H1 (cell line): ENCODE measurements around the gene MATK. TPM values are rescaled to one million over a fixed set of nuclear protein-coding genes. Genes with fewer than 3 reads are reported as not detected.

ENCODE experiments used
- CTCF ChIA-PET: fragments of 300-600 bp; sonication (Branson Sonifier 250); formaldehyde crosslinking; loops from one replicate; lab custom pipeline; 2021; ENCODE audit not compliant: partially characterized antibody; lab: Charles Lee
- POLR2A ChIA-PET: fragments of 300-600 bp; sonication (Branson Sonifier 250); formaldehyde crosslinking; loops from one replicate; lab custom pipeline; 2021; ENCODE audit warnings: inconsistent platforms; ENCODE audit not compliant: partially characterized antibody; lab: Charles Lee
- DNase-seq, 2 experiments: peaks; one replicate each; pipeline versions ENCODE4 v3.0.0 to v3.0.0-alpha.2; 2010 to 2022; ENCODE audit warnings: low spot score in 2 of 2, low read depth in 1 of 2, mixed read lengths in 1 of 2
- FAIRE-seq: peaks from 2 replicates; lab custom pipeline; 2011; peaks lifted over from hg19 to GRCh38; lab: Jason Lieb, UNC
- H2AFZ ChIP-seq: 2 replicates; pipeline ENCODE4 v1.8.1; 2012; ENCODE audit warnings: low read length, inconsistent platforms
- H2AK5ac ChIP-seq: 2 replicates; pipeline ENCODE4 v1.6.1; 2013; ENCODE audit warnings: low read depth, low read length
- H2BK120ac ChIP-seq: replicated peaks from 2 replicates; pipeline ENCODE3; 2013; ENCODE audit warnings: low read depth, low read length, inconsistent platforms
- H2BK12ac ChIP-seq: 2 replicates; pipeline ENCODE4 v1.6.1; 2013; ENCODE audit warnings: low read depth, low read length
- H2BK15ac ChIP-seq: 2 replicates; pipeline ENCODE4 v1.6.1; 2013; ENCODE audit warnings: low read length
- H2BK20ac ChIP-seq: 2 replicates; pipeline ENCODE4 v1.6.1; 2013; ENCODE audit warnings: low read length
- H2BK5ac ChIP-seq: 2 replicates; pipeline ENCODE4 v1.6.1; 2013; ENCODE audit warnings: low read depth, low read length
- H3K14ac ChIP-seq: 2 replicates; pipeline ENCODE4 v1.6.1; 2013; ENCODE audit warnings: inconsistent platforms; ENCODE audit not compliant: insufficient read length
- H3K18ac ChIP-seq: 2 replicates; pipeline ENCODE4 v1.6.1; 2013; ENCODE audit warnings: low read length; ENCODE audit errors: extremely low read depth
- H3K23ac ChIP-seq: 2 replicates; pipeline ENCODE4 v1.6.1; 2013; ENCODE audit warnings: inconsistent platforms; ENCODE audit not compliant: insufficient read length
- H3K23me2 ChIP-seq: 2 replicates; pipeline ENCODE4 v1.6.1; 2013; ENCODE audit warnings: low read depth, low read length
- H3K27ac ChIP-seq: 2 replicates; pipeline ENCODE4 v1.6.1; 2011; ENCODE audit warnings: low read depth, low read length, inconsistent platforms
- H3K27me3 ChIP-seq, 4 experiments: replicated peaks in 1 of 4; 1 replicate in 1 of 4; 2 replicates in 3 of 4; pipeline versions ENCODE4 v1.6.1 to v1.8.1; 2011 to 2013; ENCODE audit warnings: low read length in 3 of 4, mild to moderate bottlenecking in 3 of 4, inconsistent platforms in 2 of 4, mixed read lengths in 2 of 4, moderate library complexity in 1 of 4; ENCODE audit not compliant: control insufficient read depth in 3 of 4, insufficient read depth in 3 of 4; ENCODE audit errors: extremely low read depth in 1 of 4
- H3K36me3 ChIP-seq, 4 experiments: 2 replicates each; pipeline versions ENCODE4 v1.6.1 to v1.8.1; 2011 to 2013; ENCODE audit warnings: mild to moderate bottlenecking in 4 of 4, low read length in 3 of 4, moderate library complexity in 2 of 4, control low read depth in 1 of 4, inconsistent platforms in 1 of 4; ENCODE audit not compliant: insufficient read depth in 4 of 4, control insufficient read depth in 2 of 4
- H3K4ac ChIP-seq: replicated peaks from 2 replicates; pipeline ENCODE3; 2013; ENCODE audit warnings: low read length, low read depth, mixed read lengths, inconsistent platforms; ENCODE audit not compliant: insufficient read length
- H3K4me1 ChIP-seq, 4 experiments: replicated peaks in 1 of 4; 1 replicate in 1 of 4; 2 replicates in 3 of 4; pipeline versions ENCODE4 v1.6.1 to v1.8.1; 2011 to 2013; ENCODE audit warnings: low read length in 3 of 4, inconsistent platforms in 2 of 4, mixed read lengths in 1 of 4; ENCODE audit not compliant: insufficient read depth in 4 of 4, control insufficient read depth in 3 of 4
- H3K4me2 ChIP-seq, 2 experiments: 2 replicates each; pipeline versions ENCODE4 v1.6.1 to v1.8.1; 2011 to 2013; ENCODE audit warnings: low read depth in 2 of 2, low read length in 2 of 2, control low read depth in 1 of 2, inconsistent platforms in 1 of 2, mild to moderate bottlenecking in 1 of 2; ENCODE audit not compliant: insufficient read depth in 1 of 2
- H3K4me3 ChIP-seq, 4 experiments: fragments of 200-600, 300-600 bp in 1 of 4; sonication (generic), shearing (Covaris generic), sonication (Bioruptor Twin) in 1 of 4; 2 replicates each; pipeline versions ENCODE4 v1.5.1 to v1.8.1; 2011 to 2016; ENCODE audit warnings: low read length in 4 of 4, low read depth in 3 of 4, control low read depth in 2 of 4, inconsistent platforms in 2 of 4, mild to moderate bottlenecking in 2 of 4, mixed read lengths in 1 of 4, moderate library complexity in 1 of 4; ENCODE audit not compliant: insufficient read depth in 2 of 4; ENCODE audit errors: extremely low read depth in 1 of 4
- H3K56ac ChIP-seq: replicated peaks from 2 replicates; pipeline ENCODE3; 2013; ENCODE audit warnings: low read depth, mild to moderate bottlenecking, mixed read lengths, low read length, inconsistent platforms; ENCODE audit not compliant: insufficient read length
- H3K79me1 ChIP-seq: 2 replicates; pipeline ENCODE4 v1.6.1; 2013; ENCODE audit warnings: low read depth, low read length, control low read depth
- H3K79me2 ChIP-seq, 2 experiments: 2 replicates each; pipeline versions ENCODE4 v1.6.1 to v1.8.1; 2012 to 2013; ENCODE audit warnings: low read length in 2 of 2, mild to moderate bottlenecking in 2 of 2, inconsistent platforms in 1 of 2; ENCODE audit not compliant: insufficient read depth in 2 of 2, control insufficient read depth in 1 of 2
- H3K9ac ChIP-seq, 4 experiments: replicated peaks in 1 of 4; 1 replicate in 1 of 4; 2 replicates in 3 of 4; pipeline versions ENCODE4 v1.6.1 to v1.8.1; 2011 to 2013; ENCODE audit warnings: low read depth in 3 of 4, low read length in 3 of 4, control low read depth in 2 of 4, mild to moderate bottlenecking in 2 of 4, moderate library complexity in 2 of 4, inconsistent platforms in 1 of 4; ENCODE audit errors: extremely low read depth in 1 of 4
- H3K9me3 ChIP-seq, 2 experiments: 2 replicates each; pipeline versions ENCODE4 v1.6.1 to v1.8.1; 2012 to 2013; ENCODE audit warnings: mild to moderate bottlenecking in 2 of 2, moderate library complexity in 2 of 2, control low read depth in 1 of 2, inconsistent platforms in 1 of 2, low read depth in 1 of 2, low read length in 1 of 2, mixed read lengths in 1 of 2; ENCODE audit not compliant: insufficient read depth in 2 of 2
- H4K20me1 ChIP-seq, 2 experiments: replicated peaks in 1 of 2; 2 replicates each; pipeline versions ENCODE3 to v1.8.1; 2011 to 2013; ENCODE audit warnings: inconsistent platforms in 2 of 2, low read length in 2 of 2, mild to moderate bottlenecking in 1 of 2; ENCODE audit not compliant: insufficient read depth in 2 of 2, control insufficient read depth in 1 of 2
- H4K5ac ChIP-seq: 2 replicates; pipeline ENCODE4 v1.6.1; 2013; ENCODE audit warnings: low read length, low read depth, mixed read lengths, inconsistent platforms; ENCODE audit not compliant: insufficient read length
- H4K8ac ChIP-seq: 2 replicates; pipeline ENCODE4 v1.8.0; 2013; ENCODE audit warnings: mild to moderate bottlenecking, moderate library complexity, low read length, inconsistent platforms; ENCODE audit not compliant: insufficient read depth; ENCODE audit errors: extremely low read depth
- H4K91ac ChIP-seq: replicated peaks from 2 replicates; pipeline ENCODE3; 2013; ENCODE audit warnings: low read length, mixed read lengths, inconsistent platforms; ENCODE audit not compliant: insufficient read length
- NRF1 ChIP-seq: IDR thresholded peaks from 2 replicates; pipeline ENCODE4 v1.6.1; 2011; ENCODE audit warnings: mild to moderate bottlenecking, low read depth, low read length, improper control_type of control experiment
- TAF7 ChIP-seq: optimal IDR thresholded peaks from 2 replicates; pipeline ENCODE3; 2011; ENCODE audit warnings: low read depth, mild to moderate bottlenecking, inconsistent platforms, low read length, moderate library complexity, borderline replicate concordance
- WGBS, 2 experiments: shearing (Covaris generic) in 1 of 2; methylation state at CpG; one replicate each; pipeline versions ENCODE4 v1.1.6 to v1.1.7; 2013 to 2015; ENCODE audit warnings: low lambda C conversion rate in 2 of 2, mixed read lengths in 2 of 2, inconsistent platforms in 1 of 2, low coverage in 1 of 2, missing lambda C conversion rate in 1 of 2; ENCODE audit not compliant: insufficient replicate concordance in 2 of 2, insufficient coverage in 1 of 2, insufficient read length in 1 of 2; ENCODE audit errors: extremely low coverage in 1 of 2, missing lambda C conversion rate in 1 of 2; 5-methylcytosine and 5-hydroxymethylcytosine counted together
- polyA plus RNA-seq, 7 experiments: library from polyadenylated mRNA; depleted of rRNA in 3 of 7; stranded (reverse) in 5 of 7; unstranded in 2 of 7; fragments of >200 nt in 5 of 7; fragments of 200-250 nt in 2 of 7; gene quantifications; 1 replicate in 5 of 7; 2 replicates in 1 of 7; 4 replicates in 1 of 7; pipeline versions ENCODE4 v1.2.1 to v1.2.3, GENCODE V29; 2011 to 2013; ENCODE audit warnings: missing spikeins in 2 of 7, mixed read lengths in 2 of 7
- total RNA-seq: library from RNA; stranded (reverse); fragmentation: NEBNext Ultra II Directional; extraction: Animal tissue kit (Norgen Biotek cat#: 25700); gene quantifications from 2 replicates; pipeline ENCODE4 v1.2.1, GENCODE V29; 2021

Gene MATK
- total and polyA plus RNA-seq, 2 of the 8 experiments (the other 6 are each of a cell fraction or from before 2014, with no cell fraction given): 20.5 to 21.4 TPM

DNA sequence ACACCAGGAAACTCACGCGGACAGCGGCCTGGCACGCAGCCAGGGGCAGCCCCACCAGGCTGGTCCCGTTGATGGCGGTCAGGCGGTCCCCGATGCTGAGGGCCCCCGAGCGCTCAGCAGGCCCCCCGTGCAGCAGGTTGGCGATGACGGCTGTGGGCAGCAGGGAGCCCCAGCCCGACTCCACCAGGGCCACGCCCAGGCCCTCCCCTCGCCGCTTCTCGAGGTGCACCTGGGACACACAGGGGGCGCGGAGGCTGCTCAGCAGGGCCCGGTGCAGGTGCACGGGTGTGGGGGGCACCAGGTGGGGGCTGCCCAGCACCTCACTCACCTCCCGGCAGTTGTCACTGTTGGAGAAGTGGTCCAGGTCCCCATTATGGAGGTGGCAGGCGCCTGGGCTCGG lies 33.7 kb downstream of the MATK start:
- FAIRE-seq: no peak
- Histone ChIP-seq H4K8ac (no peak overlapping the region), H3K27ac (no peak overlapping the region), H4K20me1 (peaks cover 0 to 6% of the 10 kb centered on the region in 2 experiments), H3K36me3 (peaks cover 0 to 26% (median 12%) of the 10 kb centered on the region in 4 experiments; a peak in 4 of 8 replicates), H2AK5ac (no peak overlapping the region), H3K79me1 (no peaks in the 10 kb centered on the region), H2BK15ac (no peak overlapping the region), H2AFZ (no peak overlapping the region), H3K23me2 (no peaks in the 10 kb centered on the region), H3K23ac (no peak overlapping the region), H3K27me3 (no peaks in the 10 kb centered on the region), H3K4me3 (no peak overlapping the region), H3K56ac (no peak overlapping the region), H3K9me3 (no peaks in the 10 kb centered on the region), H2BK5ac (no peak overlapping the region), H4K5ac (no peak overlapping the region), H3K4me1 (no peaks in the 10 kb centered on the region), H2BK12ac (no peak overlapping the region), H2BK120ac (no peak overlapping the region), H3K4ac (no peak overlapping the region), H3K14ac (no peak overlapping the region), H3K79me2 (no peaks in the 10 kb centered on the region), H3K9ac (no peak overlapping the region), H4K91ac (no peak overlapping the region), H3K18ac (no peak overlapping the region), H2BK20ac (no peak overlapping the region), H3K4me2 (no peak overlapping the region)
- POLR2A ChIA-PET: interaction anchor here (1.0 to 1.8 kb wide), 2 partner anchors 11 to 233 kb away, joined by 3 to 4 read pairs; partner anchors contain the start of gene EEF2
- TF ChIP-seq TAF7: no peak
- no peak for TF ChIP-seq NRF1
- 89% methylated on average over 17 of the region's 25 CpGs; no CpG with 5 or more reads in 1 of the 2 experiments for whole genome bisulfite sequencing, 2 experiments
- no peak for DNase-seq
- CTCF ChIA-PET: interaction anchor here (1.0 kb wide), 3 partner anchors 33 to 86 kb away, joined by 3 read pairs; no protein-coding TSS in a partner anchor
